DMS153 treated with DMSO at 0.1 percent for 48 hours (cell line): ENCODE results near the gene DAD1.
"Not testable (repeated sequence)": the region's sequence is repeated elsewhere in the genome, so short reads cannot be mapped to it uniquely, and the experiment has no call there.

Experiments
- DNase-seq: peaks from one replicate; lab custom pipeline; 2025; ENCODE audit not compliant: unreplicated experiment; lab: John Stamatoyannopoulos, UW

The DAD1 gene

GRCh38 chr14:22553861-22554497, 35.0 kb downstream of the DAD1 start:
- DNase-seq = not testable (repeated sequence)

GRCh38 chr14:22553445-22553844, 35.6 kb downstream of the DAD1 start:
- no peak for DNase-seq

GRCh38 chr14:22552827-22553076, 36.3 kb downstream of the DAD1 start:
- DNase-seq = no peak

GRCh38 chr14:22552001-22552826, 36.8 kb downstream of the DAD1 start:
- no peak for DNase-seq

GRCh38 chr14:22551605-22551997, 37.4 kb downstream of the DAD1 start:
- no peak for DNase-seq

- no peak for DNase-seq
Observed at GRCh38 chr14:22549981-22550673, 38.9 kb downstream of the DAD1 start.

GRCh38 chr14:22549324-22549962, 39.6 kb downstream of the DAD1 start:
- no peak for DNase-seq

- DNase-seq = no peak
Observed at GRCh38 chr14:22547948-22548750, 40.9 kb downstream of the DAD1 start.

- no peak for DNase-seq
Observed at GRCh38 chr14:22547313-22547947, 41.6 kb downstream of the DAD1 start.

- no peak for DNase-seq
Observed at GRCh38 chr14:22546722-22547071, 42.3 kb downstream of the DAD1 start.

- DNase-seq = no peak
Observed at GRCh38 chr14:22545842-22546721, 42.9 kb downstream of the DAD1 start.

GRCh38 chr14:22544881-22545420, 44.1 kb downstream of the DAD1 start:
- no peak for DNase-seq

GRCh38 chr14:22544406-22544805, 44.6 kb downstream of the DAD1 start:
- no peak for DNase-seq

- DNase-seq = not testable (repeated sequence)
Observed at GRCh38 chr14:22543570-22544357, 45.3 kb downstream of the DAD1 start.

- DNase-seq = no peak
Observed at GRCh38 chr14:22542360-22542759, 46.7 kb downstream of the DAD1 start.

- DNase-seq = no peak
Observed at GRCh38 chr14:22541721-22542120, 47.3 kb downstream of the DAD1 start.

GRCh38 chr14:22540811-22541360, 48.1 kb downstream of the DAD1 start:
- DNase-seq = no peak

- no peak for DNase-seq
Observed at GRCh38 chr14:22540293-22540692, 48.7 kb downstream of the DAD1 start.
